DMS 273 (cell line): ENCODE results near the gene DNAJC2.
"Not testable (repeated sequence)": the region's sequence is repeated elsewhere in the genome, so short reads cannot be mapped to it uniquely, and the experiment has no call there.

Experiments used
- DNase-seq: peaks from one replicate; lab custom pipeline; 2025; ENCODE audit not compliant: unreplicated experiment; lab: John Stamatoyannopoulos, UW

The DNAJC2 gene

DNA sequence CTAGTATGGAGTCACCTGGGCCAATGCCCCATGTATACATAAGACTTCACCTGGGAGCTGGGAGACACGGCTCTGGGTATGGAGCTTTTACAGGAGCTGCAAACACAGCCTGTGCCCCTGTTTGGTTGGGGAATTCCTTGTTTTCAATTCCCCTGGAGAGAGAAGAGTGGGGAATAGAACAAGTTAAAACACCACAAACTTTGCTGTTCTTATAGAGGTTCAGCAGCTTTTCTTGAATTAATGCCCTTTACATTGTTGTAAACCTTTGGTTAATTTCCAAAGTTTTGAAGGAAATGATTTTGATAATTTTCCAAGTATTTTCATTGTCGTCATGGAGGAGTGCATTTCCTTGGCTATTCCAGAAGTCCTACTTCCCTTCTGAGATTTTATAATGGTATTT is 66.4 kb downstream of the DNAJC2 start:
- not testable (repeated sequence) for DNase-seq

DNA sequence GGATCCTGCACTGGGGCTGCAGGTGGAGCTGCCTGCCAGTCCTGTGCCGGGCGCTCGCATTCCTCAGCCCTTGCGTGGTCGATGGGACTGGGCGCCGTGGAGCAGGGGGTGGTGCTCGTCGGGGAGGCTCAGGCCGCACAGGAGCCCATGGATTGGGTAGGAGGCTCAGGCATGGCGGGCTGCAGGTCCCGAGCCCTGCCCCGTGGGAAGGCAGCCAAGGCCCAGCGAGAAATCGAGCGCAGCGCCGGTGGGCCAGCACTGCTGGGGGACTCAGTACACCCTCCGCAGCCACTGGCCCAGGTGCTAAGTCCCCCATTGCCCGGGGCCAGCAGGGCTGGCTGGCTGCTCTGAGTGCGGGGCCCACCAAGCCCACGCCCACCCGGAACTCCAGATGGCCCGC is 69.7 kb downstream of the DNAJC2 start:
- not testable (repeated sequence) for DNase-seq

- DNase-seq = not testable (repeated sequence)
Measured at GRCh38 chr7:103273374-103273773, 71.2 kb downstream of the DNAJC2 start.

DNA sequence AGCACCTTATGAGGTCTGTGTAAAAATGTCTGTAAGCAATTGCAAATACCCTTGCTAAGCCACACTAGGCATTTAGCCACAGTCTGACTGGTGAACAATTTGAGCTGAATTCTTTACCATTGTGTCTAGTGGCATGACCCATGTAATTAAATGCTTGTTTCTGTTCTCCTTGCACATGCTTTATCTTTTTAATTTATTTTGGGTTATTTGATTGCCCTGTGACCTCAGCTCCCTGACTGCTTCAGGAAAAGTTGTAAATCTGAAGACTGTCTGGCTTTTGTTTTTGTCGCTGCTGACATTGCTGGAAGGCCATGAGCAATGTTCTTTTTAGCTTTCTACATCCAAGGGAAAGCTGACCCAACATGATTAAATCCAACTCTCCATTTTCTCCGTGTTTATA is 78.3 kb downstream of the DNAJC2 start:
- DNase-seq = not testable (repeated sequence)

DNA sequence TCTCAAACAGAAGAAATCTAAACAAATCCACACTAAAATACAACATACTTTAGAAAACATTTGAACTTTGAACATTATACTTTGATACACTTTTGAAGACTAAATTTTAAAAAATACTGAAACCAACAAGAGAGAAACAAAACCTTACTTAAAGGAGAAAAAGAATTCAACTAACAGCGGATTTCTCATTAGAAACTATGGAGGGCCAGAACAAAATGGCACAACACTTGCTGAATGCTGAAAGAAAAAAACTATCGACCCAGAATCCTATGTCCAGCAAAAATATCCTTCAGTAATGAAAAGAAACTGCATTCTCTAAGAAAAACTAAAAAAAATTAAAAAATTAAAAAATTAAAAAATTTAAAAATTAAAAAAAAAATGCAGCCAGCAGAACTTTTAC is 80.5 kb downstream of the DNAJC2 start:
- DNase-seq = not testable (repeated sequence)
